GM19438 (cell line): Measurements from ENCODE around the gene SBF2.
A peak's percentile ranks its signal among the peaks of the same experiment; 100 is the strongest.

Source experiments
- ATAC-seq: cut with Tn5 transposase; IDR thresholded peaks from one replicate; pipeline ENCODE4 v1.9.1; 2021; ENCODE audit warnings: low read depth; ENCODE audit not compliant: unreplicated experiment

The SBF2 gene

DNA sequence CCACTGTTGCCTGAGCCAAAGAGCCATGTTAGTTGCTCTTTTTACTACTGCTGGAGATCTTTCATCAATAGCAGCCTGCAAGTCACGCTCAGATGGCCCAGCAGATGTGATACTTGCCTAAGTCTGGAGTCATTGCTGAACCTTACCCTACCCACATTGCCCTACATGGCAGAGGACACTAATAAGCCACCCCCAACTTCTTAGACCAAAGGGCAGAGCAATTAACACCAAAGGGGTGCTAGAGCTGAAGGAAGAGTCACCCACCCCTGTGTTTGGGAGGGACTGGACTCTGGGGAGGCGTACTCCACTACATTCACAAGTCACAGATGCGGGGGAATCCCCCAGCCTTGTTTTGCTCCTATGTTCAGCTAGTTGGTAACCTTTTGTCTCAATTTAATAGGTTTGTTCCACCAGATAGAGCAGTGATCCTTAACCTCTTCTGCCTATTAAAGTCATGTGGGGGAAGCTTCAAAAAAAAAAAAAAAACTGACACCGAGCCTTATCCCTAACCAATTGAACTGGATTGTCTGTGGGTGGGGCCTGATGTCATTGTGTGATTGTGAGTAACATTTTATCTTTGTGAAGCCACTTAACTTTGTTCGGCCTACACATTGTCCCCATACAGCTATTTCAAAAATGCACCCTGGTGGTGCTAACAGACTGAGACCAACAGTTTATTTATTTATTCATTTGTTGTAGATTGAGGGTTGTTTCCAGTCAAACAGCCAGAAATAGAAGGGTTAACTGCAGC lies 23.9 kb upstream of the SBF2 start:
- peak; percentile 46 for ATAC-seq

DNA sequence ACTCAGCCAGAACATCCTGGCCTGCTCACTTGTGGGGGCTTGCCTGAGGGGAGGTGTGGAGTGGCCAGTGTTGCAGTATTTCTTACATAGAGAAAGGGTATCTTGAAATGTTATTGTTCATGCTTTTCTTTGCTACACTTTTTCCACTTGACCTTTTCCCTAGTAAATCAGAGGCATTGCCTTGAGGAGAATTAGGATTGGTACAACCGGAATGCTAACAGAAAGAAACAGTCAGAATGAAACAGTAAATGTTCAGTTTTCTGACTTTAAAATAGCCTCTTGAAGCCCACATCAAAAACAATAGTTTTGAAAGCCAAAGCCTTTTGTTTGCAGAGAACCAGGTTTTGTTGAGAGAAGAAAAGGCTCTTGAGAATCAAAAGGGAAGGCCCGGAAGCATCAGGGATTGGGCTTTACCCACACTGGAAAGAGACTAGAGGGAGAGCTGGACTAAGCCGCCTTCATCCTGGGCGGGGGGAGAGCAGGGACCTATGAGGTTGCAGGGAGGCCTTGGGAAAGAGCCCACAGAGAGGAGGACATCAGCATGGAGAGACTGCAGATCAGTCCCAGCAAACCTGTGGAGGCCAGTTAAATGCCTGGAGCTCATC lies 23.2 kb upstream of the SBF2 start:
- ATAC-seq, result no peak

DNA sequence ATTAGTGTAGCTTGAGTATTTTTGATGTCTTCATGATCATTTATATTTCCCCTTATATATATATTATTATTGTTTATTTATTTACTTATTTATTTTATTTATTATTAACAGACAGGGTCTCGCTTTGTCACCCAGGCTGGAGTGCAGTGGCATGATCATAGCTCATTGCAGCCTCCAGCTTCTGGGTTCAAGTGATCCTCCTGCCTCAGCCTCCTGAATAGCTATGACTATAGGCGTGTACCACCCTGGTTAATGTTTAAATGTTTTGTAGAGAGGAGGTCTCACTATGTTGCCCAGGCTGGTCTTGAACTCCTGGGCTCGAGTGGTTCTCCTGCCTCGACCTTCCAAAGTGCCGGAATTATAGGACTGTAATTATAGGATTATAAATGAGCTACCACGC lies 21.1 kb upstream of the SBF2 start:
- no peak for ATAC-seq

DNA sequence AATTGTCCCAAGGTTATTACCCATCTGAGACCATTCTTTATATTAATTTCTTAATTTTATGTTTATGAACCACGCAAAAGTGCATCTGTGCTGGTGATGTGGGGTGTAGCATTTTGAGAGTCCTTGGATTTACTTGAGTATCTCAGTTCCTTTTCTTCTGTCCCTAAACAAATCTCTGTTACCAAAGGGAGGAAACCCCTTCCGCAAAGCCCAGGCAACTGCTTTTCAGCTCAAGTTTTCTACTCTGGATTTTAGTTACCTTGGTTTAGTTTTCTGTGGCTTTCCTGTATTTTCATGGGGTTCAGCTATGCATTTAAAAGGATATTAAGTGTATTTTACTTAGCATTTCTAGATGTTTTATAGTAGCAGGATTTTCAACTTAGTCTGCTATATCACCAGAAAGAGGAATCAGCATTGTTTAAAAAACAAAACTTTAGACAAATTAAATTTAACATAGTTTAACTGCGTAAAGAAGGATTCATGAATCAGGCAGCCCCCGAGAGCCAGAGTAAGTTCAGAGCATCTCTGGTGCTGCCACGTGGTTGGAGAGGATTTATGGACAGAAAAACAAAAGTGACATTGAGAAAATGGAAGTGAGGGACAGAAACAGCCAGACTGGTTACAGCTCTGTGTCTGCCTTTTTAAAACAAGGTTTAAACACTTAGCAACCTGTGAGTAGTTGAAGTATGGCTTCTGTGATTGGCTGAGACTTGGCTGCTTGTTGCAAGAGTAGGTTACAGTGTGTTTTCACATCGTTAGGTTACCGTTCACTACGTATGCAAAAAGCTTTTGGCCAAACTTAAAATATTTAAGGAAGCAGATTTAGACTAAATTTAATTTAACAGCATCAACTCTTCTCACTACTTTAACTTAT lies 20.4 kb upstream of the SBF2 start:
- ATAC-seq, result peak; percentile 68

DNA sequence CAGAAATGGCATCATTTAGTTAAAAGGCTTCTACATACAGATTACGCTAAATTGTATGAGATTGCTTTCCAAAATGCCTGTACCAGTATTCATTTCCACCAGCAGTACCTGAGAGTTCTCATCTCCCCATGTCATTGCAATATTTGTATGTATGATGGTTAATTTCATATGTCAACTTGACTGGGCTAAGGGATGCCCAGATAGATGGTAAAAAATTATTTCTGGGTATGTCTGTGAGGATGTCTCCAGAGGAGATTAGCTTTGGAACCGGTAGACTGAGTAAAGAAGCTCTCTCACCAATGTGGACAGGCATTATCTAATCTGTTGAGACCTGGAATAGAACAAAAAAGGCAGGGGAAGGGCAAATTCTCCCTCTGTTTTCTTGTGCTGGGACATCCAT lies 17.8 kb upstream of the SBF2 start:
- no peak for ATAC-seq

DNA sequence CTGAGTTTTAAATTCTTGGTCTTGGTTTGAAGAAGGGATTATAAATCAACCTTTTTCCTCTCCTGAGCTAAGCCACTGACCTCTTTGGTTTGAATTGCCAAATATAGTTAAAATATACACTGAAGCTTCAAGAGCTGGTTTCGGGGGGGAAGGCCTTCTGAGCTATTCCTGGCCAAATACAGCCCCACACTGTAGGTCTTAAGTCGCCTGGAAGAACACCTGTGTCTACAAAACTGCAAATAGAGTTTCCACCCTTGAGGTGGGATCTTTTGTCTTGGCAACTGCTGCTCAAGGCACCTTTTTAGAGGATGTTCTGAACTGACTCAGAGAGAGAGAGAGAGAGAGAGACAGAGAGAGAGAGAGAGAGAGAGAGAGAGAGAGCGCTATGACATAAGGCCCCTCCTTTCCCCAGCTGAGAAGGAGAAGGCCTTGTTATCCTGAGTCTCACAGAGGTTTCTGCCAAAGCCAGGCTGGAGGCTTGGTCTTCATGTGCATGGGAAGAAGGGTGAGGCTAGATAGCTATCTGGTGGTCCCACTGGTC lies 16.4 kb upstream of the SBF2 start:
- ATAC-seq, result no peak

DNA sequence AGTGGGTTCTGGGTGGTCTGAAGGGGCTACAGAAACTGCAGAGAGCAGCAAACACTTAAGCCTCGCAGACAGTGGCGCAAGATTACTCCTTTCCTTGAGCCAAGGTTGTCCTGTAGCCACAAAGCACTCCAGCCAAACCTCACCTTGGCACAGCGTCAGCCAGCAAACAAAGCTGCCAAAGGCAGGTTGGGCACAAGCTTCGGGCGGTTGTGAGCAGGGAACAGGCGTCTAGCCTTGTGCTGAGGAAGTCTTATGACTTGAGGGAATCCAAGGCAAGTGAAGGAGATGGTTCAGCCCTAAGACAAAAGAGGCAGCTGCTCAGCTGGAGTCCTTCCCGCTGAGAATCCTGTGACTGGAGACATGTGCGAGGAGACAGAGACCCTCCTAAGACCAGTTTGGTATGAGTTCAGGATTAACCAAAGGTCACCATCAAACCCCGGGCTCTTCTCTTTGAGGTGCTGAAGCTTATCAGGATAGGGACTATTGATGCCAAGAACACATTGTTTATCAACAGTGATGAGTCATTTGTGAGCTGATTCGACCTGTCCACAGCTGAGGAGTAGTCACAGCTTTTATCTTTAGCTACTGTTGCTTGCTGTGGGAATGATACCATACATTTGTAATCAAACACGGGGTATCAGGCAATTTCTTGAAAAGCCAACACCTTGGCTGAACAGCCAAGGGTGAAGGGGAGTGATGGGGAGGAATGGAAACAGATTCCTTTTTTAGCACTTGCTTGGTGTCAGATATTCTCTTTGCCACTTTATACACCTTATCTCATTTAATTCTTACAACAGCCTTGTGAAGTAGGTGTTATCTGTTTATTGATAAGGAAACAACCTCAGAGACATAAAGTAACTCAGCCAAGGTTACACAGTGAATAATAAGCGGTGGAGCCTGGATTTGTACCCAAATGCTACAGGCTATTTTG lies 15.4 kb upstream of the SBF2 start:
- no peak for ATAC-seq

DNA sequence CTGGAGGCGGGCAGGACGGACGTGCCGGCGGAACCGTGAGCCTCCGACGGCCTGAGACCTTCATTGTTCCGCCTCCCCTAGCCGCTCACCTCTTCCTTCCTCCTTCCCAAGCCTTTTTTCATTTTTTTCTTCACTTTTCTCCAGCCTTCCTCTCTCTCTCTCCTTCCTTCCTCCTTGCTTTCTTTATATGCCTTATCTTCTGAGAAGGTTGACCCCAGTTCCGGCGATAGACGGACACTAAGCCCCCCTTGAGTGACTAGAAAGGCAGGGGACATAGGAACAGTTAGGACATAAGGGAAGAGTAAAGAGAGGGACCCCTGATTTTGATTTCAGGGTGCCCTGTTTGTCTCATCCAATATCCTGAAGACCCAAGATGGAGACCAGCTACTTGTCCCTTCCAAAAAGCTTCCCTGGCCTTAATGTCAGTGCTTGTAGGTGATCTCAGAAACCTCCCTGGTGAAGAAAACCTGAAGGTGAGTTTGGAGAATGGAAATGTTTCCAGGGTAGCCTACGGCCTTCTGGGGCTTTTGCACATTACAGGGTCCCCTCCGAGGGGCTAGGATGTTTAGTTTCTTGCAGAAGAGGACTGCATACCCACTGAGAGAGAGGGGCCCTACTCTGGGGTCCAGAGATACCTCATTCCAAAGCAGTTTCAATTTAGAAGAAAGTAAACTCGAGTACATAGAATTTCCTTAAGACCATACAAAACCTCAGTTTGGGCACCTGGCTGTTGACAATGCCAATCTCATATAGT lies 14.4 kb upstream of the SBF2 start:
- ATAC-seq, result no peak

DNA sequence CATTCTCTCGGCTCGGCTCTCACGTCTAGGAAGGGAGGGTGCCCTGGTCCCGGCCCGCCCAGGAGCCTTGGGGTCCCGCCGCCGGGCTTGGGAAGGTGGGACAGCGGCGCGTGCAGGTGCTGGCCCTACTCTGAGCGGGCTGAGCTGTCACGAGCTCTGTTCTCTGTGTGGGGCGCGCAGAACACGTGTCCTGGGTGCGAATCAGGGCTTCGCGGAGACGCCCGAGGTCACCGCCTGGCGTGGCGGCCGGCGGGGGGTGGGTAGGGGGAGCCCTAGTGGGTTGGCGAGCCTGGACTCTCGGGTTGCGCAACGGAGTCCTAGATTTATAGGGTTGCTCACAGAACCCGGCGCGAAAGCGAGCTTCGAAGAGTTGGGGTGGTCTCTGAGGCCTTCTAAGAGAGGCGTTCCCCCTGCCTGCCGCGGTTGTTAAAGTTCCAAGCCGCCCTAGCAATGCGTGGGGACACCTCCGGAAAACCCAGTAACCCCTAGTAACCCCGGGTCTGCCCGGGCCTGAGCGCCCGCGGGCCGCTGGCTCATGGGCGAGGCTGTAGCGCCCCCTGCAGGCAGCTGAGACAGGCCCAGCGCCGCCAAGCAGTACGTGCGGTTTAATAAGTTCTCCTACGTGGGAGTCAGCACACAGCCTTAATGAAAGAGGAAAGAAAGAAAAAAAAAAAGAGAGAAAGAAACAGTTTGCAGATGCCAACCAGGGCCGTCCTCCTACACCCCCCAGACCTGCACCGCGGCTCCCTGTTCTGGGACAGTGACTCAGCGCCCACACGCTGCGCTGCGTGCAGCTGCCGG lies 13.6 kb upstream of the SBF2 start:
- ATAC-seq, result peak; percentile 67

DNA sequence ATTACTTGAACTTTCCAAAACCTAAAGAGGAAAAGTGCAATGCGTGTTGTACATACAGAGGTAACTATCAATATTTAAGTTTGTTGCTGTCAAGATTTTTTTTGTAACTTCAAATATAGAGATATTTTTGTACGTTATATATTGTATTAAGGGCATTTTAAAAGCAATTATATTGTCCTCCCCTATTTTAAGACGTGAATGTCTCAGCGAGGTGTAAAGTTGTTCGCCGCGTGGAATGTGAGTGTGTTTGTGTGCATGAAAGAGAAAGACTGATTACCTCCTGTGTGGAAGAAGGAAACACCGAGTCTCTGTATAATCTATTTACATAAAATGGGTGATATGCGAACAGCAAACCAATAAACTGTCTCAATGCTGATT lies 13.0 kb upstream of the SBF2 start:
- ATAC-seq, result no peak

DNA sequence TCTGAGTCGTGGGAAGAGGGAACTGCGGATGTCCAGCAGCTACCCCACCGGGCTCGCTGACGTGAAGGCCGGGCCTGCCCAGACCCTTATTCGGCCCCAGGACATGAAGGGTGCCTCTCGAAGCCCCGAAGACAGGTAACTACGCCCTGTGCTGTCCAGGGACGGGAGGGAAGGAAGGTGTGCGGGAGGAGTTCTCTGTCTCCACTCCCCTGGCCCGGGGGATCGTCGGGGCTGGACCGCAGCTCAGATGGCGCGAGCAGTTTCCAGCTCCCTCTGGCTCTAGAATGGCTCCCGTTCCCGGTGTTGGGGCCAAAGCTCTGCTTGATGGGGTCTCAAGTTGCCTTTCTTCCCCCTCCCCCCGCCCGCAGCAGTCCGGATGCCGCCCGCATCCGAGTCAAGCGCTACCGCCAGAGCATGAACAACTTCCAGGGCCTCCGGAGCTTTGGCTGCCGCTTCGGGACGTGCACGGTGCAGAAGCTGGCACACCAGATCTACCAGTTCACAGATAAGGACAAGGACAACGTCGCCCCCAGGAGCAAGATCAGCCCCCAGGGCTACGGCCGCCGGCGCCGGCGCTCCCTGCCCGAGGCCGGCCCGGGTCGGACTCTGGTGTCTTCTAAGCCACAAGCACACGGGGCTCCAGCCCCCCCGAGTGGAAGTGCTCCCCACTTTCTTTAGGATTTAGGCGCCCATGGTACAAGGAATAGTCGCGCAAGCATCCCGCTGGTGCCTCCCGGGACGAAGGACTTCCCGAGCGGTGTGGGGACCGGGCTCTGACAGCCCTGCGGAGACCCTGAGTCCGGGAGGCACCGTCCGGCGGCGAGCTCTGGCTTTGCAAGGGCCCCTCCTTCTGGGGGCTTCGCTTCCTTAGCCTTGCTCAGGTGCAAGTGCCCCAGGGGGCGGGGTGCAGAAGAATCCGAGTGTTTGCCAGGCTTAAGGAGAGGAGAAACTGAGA lies 12.2 kb upstream of the SBF2 start:
- no peak for ATAC-seq

DNA sequence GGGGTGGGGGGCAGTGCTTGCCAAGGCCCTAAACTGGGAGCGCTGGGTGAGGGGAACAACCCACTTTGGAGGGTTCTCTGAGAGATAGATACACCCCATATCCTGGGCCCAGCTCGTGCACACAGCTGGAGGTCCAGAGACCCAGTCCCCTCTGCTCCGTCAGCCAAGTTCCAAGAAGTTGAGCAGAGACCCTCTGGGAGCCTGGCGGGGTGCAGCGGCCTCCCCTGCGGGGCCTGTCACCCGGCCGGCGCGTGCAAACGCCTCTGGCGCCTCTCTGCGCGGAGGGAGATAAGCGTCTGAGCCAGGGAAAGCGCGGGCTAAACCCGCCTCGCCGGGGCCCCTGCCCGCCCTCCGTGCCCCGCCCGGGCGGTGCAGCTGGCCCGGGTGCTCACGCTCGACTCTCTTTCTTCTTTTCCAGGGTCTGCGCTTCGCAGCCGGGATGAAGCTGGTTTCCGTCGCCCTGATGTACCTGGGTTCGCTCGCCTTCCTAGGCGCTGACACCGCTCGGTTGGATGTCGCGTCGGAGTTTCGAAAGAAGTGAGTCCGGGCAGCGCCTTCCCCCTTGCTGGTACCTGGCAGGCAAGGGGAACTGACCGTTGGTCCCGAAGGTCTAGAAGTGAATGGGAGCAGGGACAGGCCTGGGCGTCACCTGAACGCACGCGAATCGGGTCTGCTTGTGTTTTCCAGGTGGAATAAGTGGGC lies 11.4 kb upstream of the SBF2 start:
- no peak for ATAC-seq

DNA sequence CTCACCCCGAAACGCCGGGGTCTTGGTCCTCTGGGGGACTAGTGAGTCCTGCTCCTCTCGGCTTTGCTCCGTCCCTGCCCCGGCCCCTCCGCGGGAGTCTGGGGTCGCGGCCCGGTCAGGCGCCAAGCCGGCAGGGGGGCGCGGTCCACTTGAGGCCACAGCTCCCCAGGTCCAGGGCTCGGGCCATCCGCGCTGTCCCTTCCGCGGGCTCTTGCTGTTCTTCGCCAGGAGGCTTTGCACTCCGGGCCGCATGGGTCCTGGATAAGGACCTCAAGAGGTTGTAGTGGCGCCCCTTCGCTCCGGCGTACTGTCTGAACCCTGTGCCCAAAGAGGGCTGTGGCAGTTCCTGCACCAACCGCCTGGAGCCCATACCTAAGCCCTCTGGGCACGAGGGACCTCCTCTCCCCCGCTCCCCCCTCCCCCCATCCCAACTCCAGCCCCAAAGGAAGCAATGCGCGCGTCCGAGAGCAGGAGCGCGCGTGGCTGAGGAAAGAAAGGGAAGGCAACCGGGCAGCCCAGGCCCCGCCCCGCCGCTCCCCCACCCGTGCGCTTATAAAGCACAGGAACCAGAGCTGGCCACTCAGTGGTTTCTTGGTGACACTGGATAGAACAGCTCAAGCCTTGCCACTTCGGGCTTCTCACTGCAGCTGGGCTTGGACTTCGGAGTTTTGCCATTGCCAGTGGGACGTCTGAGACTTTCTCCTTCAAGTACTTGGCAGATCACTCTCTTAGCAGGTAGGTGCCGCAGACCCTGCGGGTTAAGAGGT lies 10.7 kb upstream of the SBF2 start, which contains the start of gene ADM:
ADM (plus strand) TSS at position 579 of the 767 bp plus-strand sequence. CDS start 628 bp downstream, outside the sequence.
- ATAC-seq, result no peak

DNA sequence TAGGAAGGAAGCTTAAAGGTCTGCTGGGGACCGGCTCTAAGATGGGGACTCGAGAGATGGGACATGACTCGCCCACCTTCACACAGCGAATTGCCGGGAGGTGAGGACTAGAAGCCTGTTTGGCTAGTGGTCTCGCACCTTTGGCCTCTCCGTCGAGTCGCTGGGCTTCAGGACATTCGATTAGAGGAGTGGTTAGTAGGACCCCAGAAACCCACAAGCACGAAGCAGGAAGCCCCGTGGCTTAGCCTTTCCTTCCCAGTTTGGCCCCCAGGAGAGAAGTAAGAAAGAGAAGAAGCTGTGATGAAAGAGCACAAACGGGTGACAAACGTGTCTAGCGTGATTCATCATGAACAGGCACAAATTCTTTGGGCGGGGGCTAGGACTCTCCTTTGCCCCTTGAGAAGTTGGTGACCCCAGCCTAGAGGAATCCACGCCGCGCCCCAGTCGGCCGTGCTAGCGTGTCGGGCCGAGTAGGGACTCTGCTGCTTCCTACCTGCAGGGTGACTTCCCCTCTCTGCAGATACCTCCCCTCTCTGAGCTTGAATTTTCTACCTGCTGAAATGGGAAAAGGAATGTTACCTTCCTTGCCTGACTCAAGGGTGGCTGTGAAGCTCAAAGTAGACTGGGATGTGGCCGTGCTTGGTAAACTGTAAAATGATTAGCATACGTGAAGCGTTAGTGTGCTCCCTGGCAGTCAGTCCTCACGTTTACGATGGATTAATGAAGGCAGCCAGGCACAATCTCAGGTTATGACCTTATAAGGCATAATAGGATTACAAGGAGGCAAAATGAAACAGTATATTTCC lies 9.7 kb upstream of the SBF2 start:
- ATAC-seq, result no peak
